HG02884 (cell line): Measurements from ENCODE around the gene PTGDS.
A peak's percentile ranks its signal among the peaks of the same experiment; 100 is the strongest.

Experiments used
- ATAC-seq: cut with Tn5 transposase; IDR thresholded peaks from one replicate; pipeline ENCODE4 v1.9.1; 2021; ENCODE audit warnings: mild to moderate bottlenecking, moderate library complexity; ENCODE audit not compliant: unreplicated experiment

PTGDS gene

GRCh38 chr9:136945333-136946227 is 31.7 kb upstream of the PTGDS start:
- ATAC-seq, result no peak

GRCh38 chr9:136946228-136947027 is 30.9 kb upstream of the PTGDS start:
- ATAC-seq, result no peak

- ATAC-seq, result no peak
Observed at GRCh38 chr9:136947028-136947891, 30.0 kb upstream of the PTGDS start.

- no peak for ATAC-seq
Observed at GRCh38 chr9:136947955-136948510, 29.3 kb upstream of the PTGDS start.

GRCh38 chr9:136949239-136949816 is 28.0 kb upstream of the PTGDS start:
- ATAC-seq, result no peak

- peak; percentile 83 for ATAC-seq
Observed at GRCh38 chr9:136949817-136950655, 27.3 kb upstream of the PTGDS start.

- no peak for ATAC-seq
Observed at GRCh38 chr9:136950656-136951276, 26.5 kb upstream of the PTGDS start.

GRCh38 chr9:136951541-136952320 is 25.6 kb upstream of the PTGDS start, which contains the start of gene LCN12:
Gene LCN12 (plus strand): TSS chr9:136952273. CDS start chr9:136952328, 55 bp downstream.
- ATAC-seq, result no peak

- ATAC-seq, result no peak
Observed at GRCh38 chr9:136952321-136952850, 24.9 kb upstream of the PTGDS start.

- no peak for ATAC-seq
Observed at GRCh38 chr9:136952876-136953770, 24.2 kb upstream of the PTGDS start.

- no peak for ATAC-seq
Observed at GRCh38 chr9:136953771-136954269, 23.5 kb upstream of the PTGDS start.

- ATAC-seq, result no peak
Observed at GRCh38 chr9:136954270-136955083, 22.8 kb upstream of the PTGDS start.

- no peak for ATAC-seq
Observed at GRCh38 chr9:136955202-136955942, 21.9 kb upstream of the PTGDS start.

- ATAC-seq, result no peak
Observed at GRCh38 chr9:136955943-136956335, 21.4 kb upstream of the PTGDS start.

GRCh38 chr9:136956604-136957003 is 20.7 kb upstream of the PTGDS start:
- ATAC-seq, result no peak
